ENCODE results near the gene LINGO3.
"Not testable (repeated sequence)": the region's sequence is repeated elsewhere in the genome, so short reads cannot be mapped to it uniquely, and the experiment has no call there.

The LINGO3 gene

DNA sequence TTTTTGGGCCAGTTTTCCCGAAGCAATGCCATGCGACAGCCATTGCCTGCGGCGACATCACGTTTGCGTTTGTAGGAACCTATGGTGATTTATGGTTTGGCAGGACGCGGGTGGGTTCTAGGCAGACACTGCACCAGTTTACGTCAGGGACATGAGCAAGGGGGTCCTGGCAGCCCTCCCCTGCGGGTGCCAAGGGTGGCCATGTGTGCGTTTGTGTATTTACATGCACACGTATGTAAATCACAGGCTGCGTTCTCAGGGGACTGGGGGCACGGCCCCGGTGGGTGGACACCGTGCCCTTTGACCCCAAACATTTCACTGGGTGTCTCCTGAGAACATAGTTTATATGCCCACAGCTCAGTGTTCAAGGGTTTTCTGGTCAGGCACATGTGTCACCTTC is 42.7 kb upstream of the LINGO3 start:
- no peak for TF ChIP-seq SPI1 (IDR thresholded peaks at IDR 0.05; ENCODE audit: low read depth, low read length)
- no peak for TF ChIP-seq POLR2A (IDR thresholded peaks at IDR 0.05; ENCODE audit: low read depth, low read length)
- no peak for TF ChIP-seq POLR2AphosphoS5 (IDR thresholded peaks at IDR 0.05; ENCODE audit: low read depth, low read length)
- no peak for TF ChIP-seq TAF1 (IDR thresholded peaks at IDR 0.05; ENCODE audit: low read depth, low read length)
- TF ChIP-seq POU2F2 (IDR thresholded peaks at IDR 0.05; ENCODE audit: low read depth, low read length) = no peak
- TF ChIP-seq PAX5 (IDR thresholded peaks at IDR 0.05; ENCODE audit: insufficient read depth, low read length, severe bottlenecking) = no peak
- FAIRE-seq (no peak), DNase-seq (ENCODE audit: insufficient read length, low spot score) (no peak)

GRCh38 chr19:2349818-2350217 is 41.9 kb upstream of the LINGO3 start:
- DNase-seq (ENCODE audit: insufficient read length, low spot score) = not testable (repeated sequence)
- FAIRE-seq = peak; percentile 35

GRCh38 chr19:2345794-2346663 is 38.1 kb upstream of the LINGO3 start:
- TF ChIP-seq POLR2AphosphoS5 (IDR thresholded peaks at IDR 0.05; ENCODE audit: low read depth, low read length) (no peak), POU2F2 (IDR thresholded peaks at IDR 0.05; ENCODE audit: low read depth, low read length) (no peak), TAF1 (IDR thresholded peaks at IDR 0.05; ENCODE audit: low read depth, low read length) (no peak), PAX5 (IDR thresholded peaks at IDR 0.05; ENCODE audit: insufficient read depth, low read length, severe bottlenecking) (no peak), SPI1 (IDR thresholded peaks at IDR 0.05; ENCODE audit: low read depth, low read length) (no peak), POLR2A (IDR thresholded peaks at IDR 0.05; ENCODE audit: low read depth, low read length) (no peak)
- FAIRE-seq = no peak
- no peak for DNase-seq (ENCODE audit: insufficient read length, low spot score)

DNA sequence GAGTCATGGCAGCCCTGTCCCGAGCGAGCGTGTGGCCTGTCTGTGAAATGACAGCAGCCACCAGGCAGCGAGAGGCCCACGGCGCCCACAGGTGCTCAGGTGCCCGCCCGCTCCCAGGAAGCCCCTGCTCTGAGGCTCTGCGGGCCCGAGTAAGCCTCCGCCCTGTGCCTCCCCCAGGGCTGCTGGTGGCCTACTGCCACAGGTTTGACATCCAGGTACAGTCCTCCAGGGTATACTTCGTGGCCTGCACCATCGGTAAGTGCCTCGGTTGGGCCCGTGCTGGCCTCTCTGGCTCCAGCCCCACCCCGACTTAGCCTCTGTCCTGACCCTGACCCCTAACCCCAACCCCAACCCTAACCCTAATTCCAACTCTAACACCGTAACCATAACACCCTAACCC is 37.1 kb upstream of the LINGO3 start:
- FAIRE-seq = no peak
- DNase-seq (ENCODE audit: insufficient read length, low spot score) = no peak
- TF ChIP-seq PAX5 (IDR thresholded peaks at IDR 0.05; ENCODE audit: insufficient read depth, low read length, severe bottlenecking) = no peak
- no peak for TF ChIP-seq POU2F2 (IDR thresholded peaks at IDR 0.05; ENCODE audit: low read depth, low read length)
- no peak for TF ChIP-seq POLR2A (IDR thresholded peaks at IDR 0.05; ENCODE audit: low read depth, low read length)
- TF ChIP-seq TAF1 (IDR thresholded peaks at IDR 0.05; ENCODE audit: low read depth, low read length) = no peak
- TF ChIP-seq POLR2AphosphoS5 (IDR thresholded peaks at IDR 0.05; ENCODE audit: low read depth, low read length) = no peak
- no peak for TF ChIP-seq SPI1 (IDR thresholded peaks at IDR 0.05; ENCODE audit: low read depth, low read length)

- DNase-seq (ENCODE audit: insufficient read length, low spot score) = no peak
- TF ChIP-seq TAF1 (IDR thresholded peaks at IDR 0.05; ENCODE audit: low read depth, low read length) = no peak
- TF ChIP-seq POLR2A (IDR thresholded peaks at IDR 0.05; ENCODE audit: low read depth, low read length) = no peak
- TF ChIP-seq POLR2AphosphoS5 (IDR thresholded peaks at IDR 0.05; ENCODE audit: low read depth, low read length) = no peak
- no peak for TF ChIP-seq SPI1 (IDR thresholded peaks at IDR 0.05; ENCODE audit: low read depth, low read length)
- TF ChIP-seq POU2F2 (IDR thresholded peaks at IDR 0.05; ENCODE audit: low read depth, low read length) = no peak
- TF ChIP-seq PAX5 (IDR thresholded peaks at IDR 0.05; ENCODE audit: insufficient read depth, low read length, severe bottlenecking) = no peak
- no peak for FAIRE-seq
These were observed 36.5 kb upstream of the LINGO3 start for GRCh38 chr19:2344381-2344870.

- no peak for FAIRE-seq
- no peak for TF ChIP-seq PAX5 (IDR thresholded peaks at IDR 0.05; ENCODE audit: insufficient read depth, low read length, severe bottlenecking)
- no peak for TF ChIP-seq TAF1 (IDR thresholded peaks at IDR 0.05; ENCODE audit: low read depth, low read length)
- no peak for TF ChIP-seq POLR2A (IDR thresholded peaks at IDR 0.05; ENCODE audit: low read depth, low read length)
- no peak for TF ChIP-seq POLR2AphosphoS5 (IDR thresholded peaks at IDR 0.05; ENCODE audit: low read depth, low read length)
- TF ChIP-seq POU2F2 (IDR thresholded peaks at IDR 0.05; ENCODE audit: low read depth, low read length) = no peak
- no peak for TF ChIP-seq SPI1 (IDR thresholded peaks at IDR 0.05; ENCODE audit: low read depth, low read length)
- no peak for DNase-seq (ENCODE audit: insufficient read length, low spot score)
These were observed 35.5 kb upstream of the LINGO3 start for GRCh38 chr19:2343289-2343982.

- TF ChIP-seq TAF1 (IDR thresholded peaks at IDR 0.05; ENCODE audit: low read depth, low read length) (no peak), SPI1 (IDR thresholded peaks at IDR 0.05; ENCODE audit: low read depth, low read length) (no peak), POLR2AphosphoS5 (IDR thresholded peaks at IDR 0.05; ENCODE audit: low read depth, low read length) (no peak), PAX5 (IDR thresholded peaks at IDR 0.05; ENCODE audit: insufficient read depth, low read length, severe bottlenecking) (no peak)
- FAIRE-seq = no peak
- no peak for DNase-seq (ENCODE audit: insufficient read length, low spot score)
These were observed 34.8 kb upstream of the LINGO3 start for GRCh38 chr19:2342656-2343288.

DNA sequence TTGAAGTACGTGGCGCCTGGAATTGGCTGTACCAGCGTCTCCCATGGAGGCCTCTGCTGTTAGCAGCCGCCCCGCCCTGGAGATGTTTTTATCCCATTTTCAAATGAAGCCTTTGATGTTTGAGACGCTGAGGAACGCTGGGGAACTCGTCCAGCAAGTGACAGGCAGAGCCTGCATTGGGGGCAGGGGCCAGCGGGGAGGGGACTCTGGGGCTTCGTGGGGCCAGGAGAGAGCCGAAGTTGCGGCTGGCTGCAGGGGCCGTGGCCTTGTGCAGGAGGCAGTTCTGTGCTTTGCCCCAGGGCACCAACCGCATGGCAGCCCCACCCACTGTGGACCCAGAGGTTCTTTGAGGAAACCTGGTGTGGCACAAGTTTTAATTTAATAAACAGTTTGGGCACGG is 34.0 kb upstream of the LINGO3 start:
- FAIRE-seq = no peak

GRCh38 chr19:2341244-2341751 is 33.3 kb upstream of the LINGO3 start:
- FAIRE-seq = no peak
- no peak for TF ChIP-seq POLR2A (IDR thresholded peaks at IDR 0.05; ENCODE audit: low read depth, low read length)
- TF ChIP-seq POU2F2 (IDR thresholded peaks at IDR 0.05; ENCODE audit: low read depth, low read length) = no peak
- no peak for TF ChIP-seq PAX5 (IDR thresholded peaks at IDR 0.05; ENCODE audit: insufficient read depth, low read length, severe bottlenecking)
- TF ChIP-seq SPI1 (IDR thresholded peaks at IDR 0.05; ENCODE audit: low read depth, low read length) = no peak
- no peak for TF ChIP-seq TAF1 (IDR thresholded peaks at IDR 0.05; ENCODE audit: low read depth, low read length)
- TF ChIP-seq POLR2AphosphoS5 (IDR thresholded peaks at IDR 0.05; ENCODE audit: low read depth, low read length) = no peak
- no peak for DNase-seq (ENCODE audit: insufficient read length, low spot score)

More for the DNA sequence above, 34.0 kb upstream of the LINGO3 start:
- TF ChIP-seq PAX5 (IDR thresholded peaks at IDR 0.05; ENCODE audit: insufficient read depth, low read length, severe bottlenecking) (no peak), POLR2AphosphoS5 (IDR thresholded peaks at IDR 0.05; ENCODE audit: low read depth, low read length) (no peak), POLR2A (IDR thresholded peaks at IDR 0.05; ENCODE audit: low read depth, low read length) (no peak), SPI1 (IDR thresholded peaks at IDR 0.05; ENCODE audit: low read depth, low read length) (no peak), TAF1 (IDR thresholded peaks at IDR 0.05; ENCODE audit: low read depth, low read length) (no peak), POU2F2 (IDR thresholded peaks at IDR 0.05; ENCODE audit: low read depth, low read length) (no peak)
- DNase-seq (ENCODE audit: insufficient read length, low spot score) = no peak

Measured in GM12891 (cell line).